Effector memory CD8-positive, alpha-beta T cell (primary cell): ENCODE results near the gene THAP7.

Experiments used
- ATAC-seq: fragments of 150-1000 bp; cut with Tn5 transposase; replicated peaks from 2 replicates; pipeline ENCODE4 v1.10.0; 2021; ENCODE audit warnings: mild to moderate bottlenecking, moderate library complexity
- DNase-seq, 3 experiments: peaks; one replicate each; pipeline ENCODE4 v3.0.0; 2021
- H3K27ac Mint-ChIP-seq, 2 donors: one replicate each; pipeline ENCODE4 v1.8.0; 2022; ENCODE audit warnings: mild to moderate bottlenecking in 2 of 2, mixed read lengths in 2 of 2, moderate library complexity in 2 of 2
- H3K27me3 Mint-ChIP-seq, 2 donors: one replicate each; pipeline ENCODE4 v1.8.0; 2022; ENCODE audit warnings: mixed read lengths in 2 of 2
- H3K36me3 Mint-ChIP-seq: one replicate; pipeline ENCODE4 v1.8.0; 2022; ENCODE audit warnings: mild to moderate bottlenecking, moderate library complexity, mixed read lengths; ENCODE audit not compliant: insufficient read depth
- H3K4me1 Mint-ChIP-seq, 2 donors: one replicate each; pipeline ENCODE4 v1.8.0; 2022; ENCODE audit warnings: low read depth in 2 of 2, mixed read lengths in 2 of 2
- H3K4me3 Mint-ChIP-seq, 2 donors: one replicate each; pipeline ENCODE4 v1.8.0; 2022; ENCODE audit warnings: mild to moderate bottlenecking in 2 of 2, mixed read lengths in 2 of 2, moderate library complexity in 2 of 2
- H3K9me3 Mint-ChIP-seq, 2 donors: one replicate each; pipeline ENCODE4 v1.8.0; 2022; ENCODE audit warnings: mixed read lengths in 2 of 2

Gene THAP7

GRCh38 chr22:20990184-20991180 lies 11.4 kb downstream of the THAP7 start:
- DNase-seq (no peak), ATAC-seq (no peak)
- H3K9me3 Mint-ChIP-seq = no peaks in the 10 kb centered on the region
- H3K27me3 Mint-ChIP-seq = no peaks in the 10 kb centered on the region
- no peak overlapping the region for H3K4me3 Mint-ChIP-seq
- H3K27ac Mint-ChIP-seq = no peak overlapping the region
- peaks cover 7 to 8% of the 10 kb centered on the region in 2 donors for H3K4me1 Mint-ChIP-seq
- H3K36me3 Mint-ChIP-seq = peaks cover 21% of the 10 kb centered on the region

- H3K9me3 Mint-ChIP-seq = no peaks in the 10 kb centered on the region
- no peak overlapping the region for H3K4me3 Mint-ChIP-seq
- DNase-seq (no peak), ATAC-seq (no peak)
- peaks cover 18% of the 10 kb centered on the region for H3K36me3 Mint-ChIP-seq
- H3K4me1 Mint-ChIP-seq = peaks cover 7 to 8% of the 10 kb centered on the region in 2 donors
- H3K27me3 Mint-ChIP-seq = no peaks in the 10 kb centered on the region
- peak overlapping the region; percentile 28 to 30 for H3K27ac Mint-ChIP-seq
These were observed 12.4 kb downstream of the THAP7 start for GRCh38 chr22:20989323-20990138.

- H3K27me3 Mint-ChIP-seq = no peaks in the 10 kb centered on the region
- no peaks in the 10 kb centered on the region for H3K9me3 Mint-ChIP-seq
- H3K27ac Mint-ChIP-seq = peak overlapping the region; percentile 28 to 30
- DNase-seq (no peak), ATAC-seq (no peak)
- no peak overlapping the region for H3K4me3 Mint-ChIP-seq
- peaks cover 18% of the 10 kb centered on the region for H3K36me3 Mint-ChIP-seq
- H3K4me1 Mint-ChIP-seq = peaks cover 10 to 13% of the 10 kb centered on the region in 2 donors
These were observed 13.2 kb downstream of the THAP7 start for GRCh38 chr22:20988573-20989322.

- H3K4me3 Mint-ChIP-seq = no peak overlapping the region
- no peak for ATAC-seq
- peaks cover 19 to 25% of the 10 kb centered on the region in 2 donors for H3K4me1 Mint-ChIP-seq
- H3K9me3 Mint-ChIP-seq = no peaks in the 10 kb centered on the region
- H3K27ac Mint-ChIP-seq = no peak overlapping the region
- peaks cover 21% of the 10 kb centered on the region for H3K36me3 Mint-ChIP-seq
- H3K27me3 Mint-ChIP-seq = no peaks in the 10 kb centered on the region
- DNase-seq = no peak
These were observed 14.5 kb downstream of the THAP7 start for GRCh38 chr22:20987375-20987774.

DNA sequence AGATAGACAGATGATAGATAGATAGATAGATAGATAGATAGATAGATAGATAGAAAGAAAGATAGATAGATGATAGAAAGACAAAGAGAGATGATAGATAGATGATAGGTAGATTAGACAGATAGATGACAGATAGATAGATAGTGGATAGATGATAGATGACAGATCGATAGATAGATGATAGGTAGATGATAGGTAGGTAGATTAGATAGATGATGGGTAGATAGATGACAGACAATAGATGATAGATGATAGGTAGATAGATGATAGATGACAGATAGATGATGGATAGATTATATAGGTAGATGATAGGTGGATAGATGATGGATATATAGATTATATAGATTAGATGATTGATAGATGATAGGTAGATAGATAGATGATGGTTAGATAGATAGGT lies 15.6 kb downstream of the THAP7 start:
- H3K4me3 Mint-ChIP-seq = no peak overlapping the region
- ATAC-seq (no peak), DNase-seq (no peak)
- no peaks in the 10 kb centered on the region for H3K9me3 Mint-ChIP-seq
- peak overlapping the region in 1 of 2 donors; percentile 15 for H3K27ac Mint-ChIP-seq
- peaks cover 22 to 28% of the 10 kb centered on the region in 2 donors for H3K4me1 Mint-ChIP-seq
- no peaks in the 10 kb centered on the region for H3K27me3 Mint-ChIP-seq
- H3K36me3 Mint-ChIP-seq = peaks cover 24% of the 10 kb centered on the region

GRCh38 chr22:20985720-20986119 lies 16.2 kb downstream of the THAP7 start:
- Mint-ChIP-seq H3K36me3 (peaks cover 18% of the 10 kb centered on the region), H3K27ac (no peak overlapping the region), H3K4me1 (peaks cover 28 to 34% of the 10 kb centered on the region in 2 donors), H3K4me3 (no peak overlapping the region), H3K9me3 (no peaks in the 10 kb centered on the region), H3K27me3 (no peaks in the 10 kb centered on the region)
- no peak for DNase-seq
- ATAC-seq = no peak

- H3K4me1 Mint-ChIP-seq = peaks cover 29 to 34% of the 10 kb centered on the region in 2 donors
- DNase-seq (no peak), ATAC-seq (no peak)
- H3K27me3 Mint-ChIP-seq = no peaks in the 10 kb centered on the region
- peak overlapping the region; percentile 90 to 97 for H3K27ac Mint-ChIP-seq
- no peaks in the 10 kb centered on the region for H3K9me3 Mint-ChIP-seq
- peak overlapping the region; percentile 92 to 97 for H3K4me3 Mint-ChIP-seq
- H3K36me3 Mint-ChIP-seq = peaks cover 15% of the 10 kb centered on the region
These were observed 18.7 kb downstream of the THAP7 start for GRCh38 chr22:20983081-20983771.

- Mint-ChIP-seq H3K36me3 (peaks cover 15% of the 10 kb centered on the region), H3K27me3 (no peaks in the 10 kb centered on the region)
These were observed 19.4 kb downstream of the THAP7 start for GRCh38 chr22:20982563-20982882.

DNA sequence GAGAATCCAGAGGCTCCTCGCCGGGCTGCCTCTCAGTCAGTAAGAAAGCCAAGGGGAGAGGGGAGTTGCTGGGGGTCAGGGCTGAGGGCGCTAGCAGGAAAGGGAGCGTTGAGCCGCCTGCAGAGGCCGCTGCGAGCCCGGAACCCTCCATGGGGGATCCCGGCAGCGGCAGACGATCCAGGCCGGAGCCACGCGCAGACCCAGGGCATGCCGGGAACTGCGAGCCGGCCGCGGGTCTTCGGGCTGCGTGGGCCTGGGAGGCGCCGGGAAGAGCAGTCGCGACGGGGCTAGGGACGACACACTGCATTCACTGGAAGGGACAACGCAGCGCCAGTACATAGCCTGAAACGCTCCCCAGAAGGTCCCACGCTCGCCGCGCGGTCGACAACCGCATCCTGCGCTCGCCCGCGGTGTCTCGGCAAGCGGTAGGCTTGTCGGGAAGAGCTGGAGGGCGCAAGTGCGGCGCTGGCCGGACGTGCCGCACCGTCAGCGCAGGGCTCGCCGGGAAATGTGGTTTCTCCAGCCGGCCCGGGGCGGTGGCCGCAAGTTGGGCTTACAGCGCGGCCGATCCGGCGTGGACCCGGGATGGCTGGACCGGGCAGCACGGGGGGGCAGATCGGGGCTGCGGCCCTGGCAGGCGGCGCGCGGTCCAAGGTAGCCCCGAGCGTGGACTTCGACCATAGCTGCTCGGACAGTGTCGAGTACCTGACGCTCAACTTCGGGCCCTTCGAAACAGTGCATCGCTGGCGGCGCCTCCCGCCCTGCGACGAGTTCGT lies 19.9 kb downstream of the THAP7 start, which contains the start of gene LZTR1:
LZTR1 (plus strand) TSS at position 511 of the 776 bp plus-strand sequence; CDS start at position 586, 75 bp downstream.
- H3K9me3 Mint-ChIP-seq = no peaks in the 10 kb centered on the region
- peaks cover 29 to 34% of the 10 kb centered on the region in 2 donors for H3K4me1 Mint-ChIP-seq
- peaks cover 10% of the 10 kb centered on the region for H3K36me3 Mint-ChIP-seq
- peak within 1 kb of the TSS; percentile 90 to 97 for H3K27ac Mint-ChIP-seq
- peak within 1 kb of the TSS; percentile 92 to 97 for H3K4me3 Mint-ChIP-seq
- ATAC-seq = peak; percentile 85
- no peaks in the 10 kb centered on the region for H3K27me3 Mint-ChIP-seq
- peak; percentile 49 to 61 (median 56) for DNase-seq

More at GRCh38 chr22:20982563-20982882, 19.4 kb downstream of the THAP7 start:
- peak overlapping the region; percentile 90 to 97 for H3K27ac Mint-ChIP-seq
- no peak for ATAC-seq
- H3K4me3 Mint-ChIP-seq = peak overlapping the region; percentile 92 to 97
- H3K9me3 Mint-ChIP-seq = no peaks in the 10 kb centered on the region
- no peak for DNase-seq
- peaks cover 29 to 34% of the 10 kb centered on the region in 2 donors for H3K4me1 Mint-ChIP-seq

DNA sequence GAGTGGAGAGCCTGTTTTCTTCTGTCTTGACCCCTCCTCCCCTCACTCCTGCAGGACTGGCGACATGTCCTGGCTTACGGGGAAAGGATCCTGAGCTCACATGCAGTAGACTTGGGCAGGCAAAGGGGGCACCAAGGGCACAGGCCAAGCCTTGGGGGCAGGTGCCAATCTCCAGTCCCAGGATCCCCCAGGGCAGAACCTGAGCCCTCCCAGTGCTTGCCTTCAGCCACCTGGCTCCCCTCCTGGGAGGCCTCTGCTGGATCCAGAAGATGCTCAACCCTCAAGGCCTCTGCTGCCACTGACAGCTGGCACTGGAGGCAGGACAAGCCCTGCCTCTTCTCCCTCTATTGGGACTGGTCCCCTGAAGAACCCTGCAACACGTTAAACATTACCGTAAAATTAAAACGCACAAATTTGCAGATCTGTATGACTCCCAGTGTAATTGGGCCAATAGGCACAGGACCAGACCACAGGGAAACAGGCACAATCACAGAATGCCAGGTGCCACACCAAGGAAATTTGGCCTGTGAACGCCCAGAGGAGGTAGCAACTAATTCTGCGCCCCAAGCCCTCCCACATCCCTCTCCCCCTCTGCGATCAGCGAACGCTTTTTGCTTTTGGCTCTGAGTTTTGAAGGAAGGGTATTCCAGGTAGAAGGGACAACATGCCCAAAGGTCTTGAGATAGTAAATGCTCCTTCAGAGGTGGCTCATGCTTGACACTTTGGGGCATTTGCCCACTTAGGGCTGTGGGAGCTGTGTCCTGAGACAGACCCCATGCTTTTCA lies 20.8 kb downstream of the THAP7 start:
- Mint-ChIP-seq H3K36me3 (peaks cover 6% of the 10 kb centered on the region), H3K4me1 (peaks cover 29 to 34% of the 10 kb centered on the region in 2 donors)

DNA sequence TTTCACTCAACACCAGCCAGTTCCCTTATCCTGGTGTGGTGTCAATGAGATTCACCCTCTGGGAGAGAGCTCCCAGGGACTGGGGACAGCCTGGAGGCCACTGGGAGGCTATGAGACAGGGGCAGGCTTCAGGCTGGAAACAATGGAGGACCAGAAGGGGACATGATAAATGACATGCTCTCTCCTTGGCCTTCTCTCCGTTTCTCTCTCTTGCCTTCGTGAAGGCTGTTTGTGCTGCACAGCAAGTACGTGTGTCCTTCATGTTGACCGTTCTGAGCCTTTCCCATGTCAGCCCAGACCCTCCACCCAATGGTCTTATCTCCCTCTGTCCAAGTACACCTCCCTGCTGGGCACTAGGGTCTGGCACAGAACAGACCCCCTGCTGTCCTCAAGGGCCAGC lies 21.4 kb downstream of the THAP7 start:
- H3K27ac Mint-ChIP-seq = peak overlapping the region; percentile 91 to 97
- peaks cover 29 to 34% of the 10 kb centered on the region in 2 donors for H3K4me1 Mint-ChIP-seq
- H3K36me3 Mint-ChIP-seq = peaks cover 6% of the 10 kb centered on the region
- ATAC-seq (no peak), DNase-seq (no peak)
- peak overlapping the region in 1 of 2 donors; percentile 17 for H3K4me3 Mint-ChIP-seq
- H3K27me3 Mint-ChIP-seq = peaks cover 7 to 11% of the 10 kb centered on the region in 2 donors
- H3K9me3 Mint-ChIP-seq = no peaks in the 10 kb centered on the region

More for the DNA sequence above, 20.8 kb downstream of the THAP7 start:
- peaks cover under 1 to 5% of the 10 kb centered on the region in 2 donors for H3K27me3 Mint-ChIP-seq
- DNase-seq (no peak), ATAC-seq (no peak)
- no peaks in the 10 kb centered on the region for H3K9me3 Mint-ChIP-seq
- H3K4me3 Mint-ChIP-seq = peak overlapping the region; percentile 92 to 97
- H3K27ac Mint-ChIP-seq = peak overlapping the region; percentile 90 to 97
